HUES64 (cell line): Measurements from ENCODE around the gene MEG3.

Experiments
- H3K27ac ChIP-seq: 2 replicates; pipeline ENCODE4 v1.7.0; 2013; ENCODE audit warnings: low read depth, low read length, inconsistent platforms
- H3K27me3 ChIP-seq: 2 replicates; pipeline ENCODE4 v1.6.1; 2013; ENCODE audit warnings: mild to moderate bottlenecking, low read length; ENCODE audit not compliant: insufficient read depth
- H3K36me3 ChIP-seq: 2 replicates; pipeline ENCODE4 v1.6.1; 2013; ENCODE audit warnings: mild to moderate bottlenecking, low read length; ENCODE audit not compliant: insufficient read depth
- H3K4me1 ChIP-seq: 2 replicates; pipeline ENCODE4 v1.6.1; 2013; ENCODE audit warnings: mild to moderate bottlenecking, low read length, moderate library complexity; ENCODE audit not compliant: insufficient read depth
- H3K4me3 ChIP-seq: 2 replicates; pipeline ENCODE4 v1.5.1; 2013; ENCODE audit warnings: mild to moderate bottlenecking, low read length, moderate library complexity
- H3K9ac ChIP-seq: 2 replicates; pipeline ENCODE4 v1.6.1; 2013; ENCODE audit warnings: mild to moderate bottlenecking, low read depth, low read length
- H3K9me3 ChIP-seq: 2 replicates; pipeline ENCODE4 v1.6.1; 2013; ENCODE audit warnings: low read depth, low read length; ENCODE audit not compliant: insufficient read depth
- whole genome bisulfite sequencing: fragments of 150-250, 120-280 bp; methylation state at CpG from one replicate; pipeline ENCODE4 v1.1.7; 2013; ENCODE audit warnings: missing lambda C conversion rate; 5-methylcytosine and 5-hydroxymethylcytosine counted together

The MEG3 gene

DNA sequence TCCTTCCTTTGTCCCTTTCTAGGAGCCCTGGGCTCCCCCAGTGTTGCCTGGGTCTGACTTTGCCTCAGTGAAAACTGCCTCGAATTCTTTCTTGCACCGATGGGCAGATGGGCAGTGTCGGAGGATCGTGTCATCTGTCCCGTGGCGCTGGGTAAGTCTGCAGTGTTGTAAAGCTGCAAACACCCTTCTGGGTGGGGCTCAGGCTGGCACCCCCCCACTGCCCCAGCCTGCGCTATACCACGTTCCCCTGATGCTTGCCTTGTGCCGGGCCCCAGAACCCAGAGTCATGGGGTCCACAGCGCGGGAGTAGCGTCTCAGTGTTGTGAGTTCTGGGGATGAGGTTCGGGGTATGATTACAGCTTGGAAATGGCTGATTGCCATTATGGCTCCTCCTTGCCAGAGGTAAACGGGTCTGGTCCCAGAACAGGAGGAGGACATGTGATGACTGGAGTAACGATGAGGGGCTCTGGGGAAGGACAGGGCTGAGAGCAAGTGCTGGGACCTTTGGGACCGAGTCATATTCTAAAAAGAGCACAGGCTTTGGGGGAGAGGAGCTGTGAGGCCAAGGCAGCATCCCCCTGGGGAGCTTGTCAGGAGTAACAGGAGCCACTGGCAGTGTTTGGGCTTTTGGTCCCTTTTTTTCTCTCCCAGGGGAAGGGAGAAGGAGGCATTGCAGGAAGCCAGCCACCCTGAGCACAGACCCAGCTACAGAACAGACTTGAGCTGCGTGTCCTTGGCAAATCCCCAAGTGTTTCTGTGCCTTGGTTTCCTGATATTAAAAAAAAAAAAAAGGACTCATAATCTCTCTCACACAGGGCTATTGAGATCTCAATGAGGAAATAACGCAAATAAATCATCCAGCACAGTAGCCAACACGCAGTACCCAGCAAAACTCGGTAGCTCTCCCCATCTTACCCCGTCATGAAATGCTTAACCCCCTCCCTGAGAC, 73.3 kb downstream of the MEG3 start:
- Histone ChIP-seq H3K27me3 (peaks cover 23% of the 10 kb centered on the region), H3K27ac (no peak overlapping the region), H3K36me3 (no peaks in the 10 kb centered on the region), H3K4me3 (no peak overlapping the region), H3K9me3 (no peaks in the 10 kb centered on the region), H3K4me1 (peaks cover 21% of the 10 kb centered on the region), H3K9ac (no peak overlapping the region)
- WGBS: 79% methylated on average over 21 of the region's 21 CpGs

DNA sequence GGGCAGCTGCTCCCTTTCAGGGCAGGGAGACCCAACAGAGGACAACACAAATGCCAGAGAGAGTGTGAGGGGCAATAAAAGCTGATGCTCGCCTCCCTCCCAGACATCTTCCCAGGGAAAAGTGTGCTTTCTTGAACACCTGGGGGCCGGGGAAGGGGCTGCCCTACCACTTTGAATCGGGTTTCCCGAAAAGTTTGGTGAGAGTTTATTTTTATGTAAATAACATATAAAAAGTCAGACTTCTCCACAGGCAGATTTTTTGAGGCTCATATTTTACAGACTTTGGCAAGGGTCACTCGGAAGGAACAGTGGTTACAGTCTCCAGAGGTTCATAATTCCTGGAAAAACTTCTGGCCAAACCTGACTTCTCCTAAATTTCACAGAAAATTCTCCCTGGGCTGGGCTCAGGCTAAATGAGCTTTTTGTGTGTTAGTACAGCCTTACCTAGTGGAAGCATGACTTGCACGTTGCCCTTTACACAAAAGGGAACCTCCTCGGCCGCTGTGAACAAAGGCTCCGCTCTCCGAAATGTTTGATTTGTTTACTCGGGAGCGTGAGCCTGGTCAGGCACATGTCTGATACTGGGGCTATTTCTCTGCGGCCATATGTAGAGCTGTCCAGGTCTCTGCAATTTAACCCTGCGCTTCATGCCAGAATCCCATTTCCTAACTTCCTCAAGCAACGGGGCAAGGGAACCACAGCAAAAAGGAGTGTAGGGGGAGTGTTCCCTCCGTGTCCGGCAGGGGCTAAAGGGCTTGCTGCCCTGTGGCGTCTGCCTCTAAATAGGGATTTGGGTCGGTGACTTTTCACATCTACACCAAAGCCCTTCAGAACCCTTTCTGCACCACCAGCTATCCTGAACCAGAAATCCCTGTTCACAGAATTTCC, 74.2 kb downstream of the MEG3 start:
- Histone ChIP-seq H3K4me3 (peak overlapping the region; percentile 39), H3K27ac (no peak overlapping the region), H3K9me3 (no peaks in the 10 kb centered on the region), H3K9ac (peak overlapping the region; percentile 2; the same call in 1 of the 2 replicates), H3K27me3 (peaks cover 30% of the 10 kb centered on the region), H3K36me3 (no peaks in the 10 kb centered on the region), H3K4me1 (peaks cover 21% of the 10 kb centered on the region)
- 12% methylated on average over 18 of the region's 19 CpGs for WGBS

DNA sequence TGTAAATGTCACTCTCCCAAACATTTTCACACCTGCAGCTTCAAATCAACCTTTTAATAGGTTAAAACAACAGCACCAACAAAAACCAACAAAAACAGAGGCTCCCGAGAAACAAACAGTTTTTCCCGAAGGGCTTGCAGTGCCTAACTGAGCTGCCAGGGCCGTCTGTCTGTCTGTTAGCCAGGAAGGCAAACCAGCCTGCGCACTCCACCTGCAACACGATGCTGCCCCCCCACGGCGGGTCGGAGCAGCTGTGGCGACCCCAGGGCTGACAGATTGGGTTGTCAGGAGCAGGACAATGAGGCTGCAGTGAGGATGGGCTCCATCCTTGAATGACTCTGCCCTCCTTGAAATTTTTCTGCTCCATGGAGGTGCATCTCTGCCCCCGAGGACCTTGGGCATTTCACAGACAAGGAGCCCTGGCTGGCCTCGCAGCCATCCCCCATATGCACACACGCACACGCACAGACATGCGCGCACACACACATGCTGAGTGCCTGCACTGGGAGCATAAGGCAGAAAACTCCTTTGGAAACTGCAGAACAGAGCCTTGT, 75.0 kb downstream of the MEG3 start:
- Histone ChIP-seq H3K4me3 (peak overlapping the region; percentile 39), H3K27me3 (peaks cover 38% of the 10 kb centered on the region), H3K9me3 (no peaks in the 10 kb centered on the region), H3K4me1 (peaks cover 21% of the 10 kb centered on the region), H3K36me3 (no peaks in the 10 kb centered on the region), H3K9ac (no peak overlapping the region), H3K27ac (no peak overlapping the region)
- WGBS: 34% methylated on average over 15 of the region's 15 CpGs

DNA sequence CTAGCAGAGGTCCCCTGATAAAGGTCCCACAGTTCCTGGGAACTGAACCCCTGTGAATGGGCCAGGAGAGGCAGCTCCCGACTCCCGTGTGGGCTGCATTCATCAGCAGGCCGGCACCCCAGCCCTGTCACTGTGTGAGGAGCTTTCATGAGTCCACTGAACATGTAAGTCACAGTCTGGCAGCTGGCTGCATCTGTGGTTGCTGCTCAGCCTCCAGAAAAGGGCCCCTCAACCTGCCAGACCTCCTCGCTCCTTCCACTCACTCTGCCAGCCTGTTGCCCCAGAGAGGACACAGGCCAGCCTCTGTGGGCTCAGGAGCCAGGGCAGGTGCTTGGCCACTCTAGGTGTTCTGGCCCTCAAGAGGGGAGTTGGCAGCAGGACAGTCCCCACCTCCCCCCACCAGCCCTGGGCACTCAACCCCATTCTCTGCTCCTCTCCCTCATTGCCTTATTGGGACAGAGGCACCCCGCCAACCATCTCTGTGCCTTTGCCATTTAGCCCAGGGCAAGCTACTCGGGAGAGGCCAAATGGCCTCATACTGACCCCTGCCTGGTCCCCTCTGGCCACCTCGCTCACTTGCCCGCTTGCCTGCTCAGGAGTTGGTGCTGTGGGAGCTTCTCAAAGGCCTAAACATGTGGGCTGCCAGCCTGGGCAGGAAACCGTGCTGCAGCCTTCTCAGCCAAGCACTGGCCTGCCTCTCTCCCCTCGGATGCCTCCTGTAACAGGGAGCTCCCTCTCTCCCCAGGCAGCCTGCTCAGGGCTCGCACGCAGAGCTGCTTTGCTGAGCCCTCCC, 75.7 kb downstream of the MEG3 start:
- Histone ChIP-seq H3K27ac (no peak overlapping the region), H3K9me3 (no peaks in the 10 kb centered on the region), H3K4me3 (no peak overlapping the region), H3K9ac (no peak overlapping the region), H3K36me3 (no peaks in the 10 kb centered on the region), H3K4me1 (peaks cover 21% of the 10 kb centered on the region), H3K27me3 (peaks cover 43% of the 10 kb centered on the region)
- WGBS: 91% methylated on average over 12 of the region's 12 CpGs

DNA sequence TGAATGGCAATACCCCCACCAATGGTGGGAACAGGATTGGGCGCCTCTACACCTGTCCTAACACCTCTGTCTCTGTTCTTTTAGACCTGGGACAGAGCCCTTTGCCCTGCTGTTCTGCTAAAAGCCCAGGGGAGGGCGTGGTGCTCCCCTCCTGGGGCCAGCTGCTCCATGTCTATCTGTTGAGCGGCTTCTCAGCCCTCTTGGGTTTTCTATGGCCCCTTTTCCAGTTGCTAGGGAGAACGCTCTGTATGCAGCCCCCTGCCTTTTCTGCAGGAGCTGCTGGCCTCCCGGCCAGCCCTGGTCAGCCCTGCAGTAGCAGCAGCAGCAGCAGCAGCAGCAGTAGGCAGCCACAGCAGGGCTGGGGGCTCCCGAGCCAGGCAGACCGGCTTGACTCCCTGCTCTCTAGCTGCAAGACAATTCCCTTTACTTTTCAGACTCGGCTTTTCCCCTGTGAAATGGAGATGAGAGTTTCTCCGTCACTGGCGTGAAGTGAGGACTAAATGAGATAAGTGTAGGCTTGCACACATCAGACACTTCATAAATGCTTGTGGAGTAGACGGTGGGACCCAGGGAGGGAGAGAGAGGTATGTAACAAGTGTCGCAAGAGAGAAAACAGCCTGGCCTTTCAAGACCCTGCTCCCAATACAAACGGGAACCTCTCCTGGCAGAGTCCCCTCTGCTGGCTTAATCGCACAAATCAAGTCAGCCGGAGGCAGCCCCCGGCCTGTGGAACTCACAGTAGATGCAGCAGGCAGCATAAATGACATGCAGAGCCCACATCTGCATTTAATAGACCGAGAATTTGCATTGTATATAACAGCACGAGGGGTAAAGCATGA, 76.6 kb downstream of the MEG3 start:
- H3K27me3 ChIP-seq: peaks cover 43% of the 10 kb centered on the region
- H3K9ac ChIP-seq: no peak overlapping the region
- peaks cover 21% of the 10 kb centered on the region for H3K4me1 ChIP-seq
- H3K36me3 ChIP-seq: no peaks in the 10 kb centered on the region
- no peaks in the 10 kb centered on the region for H3K9me3 ChIP-seq
- H3K4me3 ChIP-seq: peak overlapping the region; percentile 13; the same call in 1 of the 2 replicates
- 34% methylated on average over 18 of the region's 18 CpGs for WGBS
- no peak overlapping the region for H3K27ac ChIP-seq

DNA sequence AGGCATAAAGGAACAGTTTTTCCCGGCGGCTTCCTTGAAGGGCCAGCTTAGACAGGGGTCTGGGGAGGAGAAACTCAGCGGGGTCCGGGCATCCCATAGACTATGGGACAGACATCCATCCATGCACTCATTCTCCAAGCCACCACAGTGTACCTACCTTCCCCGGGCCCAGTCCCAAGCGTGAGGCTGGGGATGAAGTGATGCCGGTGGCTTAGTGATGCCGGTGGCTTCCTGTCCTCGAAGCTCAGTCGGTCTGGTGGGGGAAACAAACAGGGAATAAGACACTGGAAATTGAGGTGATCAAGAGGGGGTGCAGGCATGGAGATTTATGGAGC, 77.2 kb downstream of the MEG3 start:
- Histone ChIP-seq H3K9me3 (no peaks in the 10 kb centered on the region), H3K36me3 (no peaks in the 10 kb centered on the region), H3K4me3 (no peak overlapping the region), H3K4me1 (peaks cover 21% of the 10 kb centered on the region), H3K27ac (no peak overlapping the region), H3K9ac (no peak overlapping the region), H3K27me3 (peaks cover 43% of the 10 kb centered on the region)
- WGBS: 76% methylated on average over 7 of the region's 10 CpGs

DNA sequence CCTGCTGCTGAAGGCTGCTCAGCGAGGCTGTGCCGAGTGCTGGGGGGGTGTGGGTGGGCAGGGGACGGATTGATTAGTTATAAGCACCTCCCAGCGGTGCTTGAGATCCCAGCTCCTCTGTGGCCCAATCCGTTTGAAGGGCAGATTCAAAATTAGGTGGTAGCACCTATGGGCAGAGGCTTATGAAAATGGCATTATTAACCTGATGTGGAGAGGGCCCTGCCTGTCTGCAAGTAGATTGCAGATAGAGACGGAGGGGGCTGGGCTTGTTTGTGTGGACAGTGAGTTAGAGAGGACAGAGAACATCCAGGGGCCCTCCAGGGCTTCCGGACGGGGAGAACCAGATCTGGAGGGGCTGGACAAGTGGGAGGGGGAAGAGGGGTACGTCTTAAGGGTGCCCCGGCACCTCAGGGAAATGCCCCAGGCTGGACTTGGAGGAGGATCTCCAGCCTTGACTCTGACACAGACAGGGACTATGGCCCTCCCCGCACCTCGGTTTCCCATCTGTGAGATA, 77.8 kb downstream of the MEG3 start, which contains the start of gene RTL1:
TSS of gene RTL1 (minus strand) at position 51 of the 514 bp plus-strand sequence. CDS start 18,934 bp downstream, outside the sequence.
- Histone ChIP-seq H3K36me3 (no peaks in the 10 kb centered on the region), H3K9me3 (no peaks in the 10 kb centered on the region), H3K9ac (no peak within 1 kb of the TSS), H3K27me3 (peaks cover 43% of the 10 kb centered on the region), H3K27ac (no peak within 1 kb of the TSS), H3K4me1 (peaks cover 18% of the 10 kb centered on the region), H3K4me3 (peak within 1 kb of the TSS; percentile 50)
- 71% methylated on average over 11 of the region's 12 CpGs for WGBS

DNA sequence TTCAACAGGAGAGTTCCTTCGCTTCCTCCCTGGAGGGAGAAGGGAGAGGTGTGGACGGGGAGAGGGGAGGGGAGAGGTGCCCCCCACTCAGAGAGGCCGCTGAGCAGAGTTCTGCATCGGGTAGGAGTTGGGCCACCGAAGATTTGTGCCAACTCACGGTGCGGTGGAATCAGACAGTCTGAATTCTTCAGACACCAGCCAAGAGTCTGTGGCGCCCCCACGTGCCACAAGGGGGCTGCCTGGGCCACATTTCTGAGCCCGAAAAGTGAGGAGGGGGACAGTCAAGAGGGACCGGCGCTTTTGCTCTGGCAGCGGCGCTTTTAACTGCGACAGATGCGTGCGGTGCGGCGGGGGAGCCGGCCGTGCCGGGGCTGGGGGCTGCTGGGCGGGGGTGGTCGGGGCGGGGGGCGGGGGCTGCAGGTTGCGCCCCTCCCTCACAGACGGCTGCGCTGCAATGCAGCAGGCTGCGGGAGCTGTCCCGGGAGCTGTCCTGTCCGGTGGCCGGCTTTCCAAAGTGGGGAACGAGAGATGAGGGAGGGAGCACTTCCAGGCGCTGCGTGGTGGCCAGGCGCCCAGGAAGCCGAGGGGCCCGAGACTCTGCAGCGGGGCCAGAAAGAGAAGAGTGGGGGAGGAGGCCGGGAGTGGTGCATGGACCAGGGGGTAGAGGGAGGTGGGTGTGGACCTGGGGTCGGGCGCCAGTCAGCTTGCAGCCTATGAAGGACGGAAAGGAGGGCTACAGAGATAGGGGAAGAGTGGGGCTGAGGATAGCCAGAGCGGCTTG, 78.6 kb downstream of the MEG3 start:
- Histone ChIP-seq H3K9me3 (no peaks in the 10 kb centered on the region), H3K4me3 (peak overlapping the region; percentile 50), H3K9ac (no peak overlapping the region), H3K36me3 (no peaks in the 10 kb centered on the region), H3K4me1 (peaks cover 12% of the 10 kb centered on the region; the same call in 1 of the 2 replicates), H3K27me3 (peaks cover 41% of the 10 kb centered on the region), H3K27ac (no peak overlapping the region)
- 4% methylated on average over 41 of the region's 45 CpGs for WGBS

DNA sequence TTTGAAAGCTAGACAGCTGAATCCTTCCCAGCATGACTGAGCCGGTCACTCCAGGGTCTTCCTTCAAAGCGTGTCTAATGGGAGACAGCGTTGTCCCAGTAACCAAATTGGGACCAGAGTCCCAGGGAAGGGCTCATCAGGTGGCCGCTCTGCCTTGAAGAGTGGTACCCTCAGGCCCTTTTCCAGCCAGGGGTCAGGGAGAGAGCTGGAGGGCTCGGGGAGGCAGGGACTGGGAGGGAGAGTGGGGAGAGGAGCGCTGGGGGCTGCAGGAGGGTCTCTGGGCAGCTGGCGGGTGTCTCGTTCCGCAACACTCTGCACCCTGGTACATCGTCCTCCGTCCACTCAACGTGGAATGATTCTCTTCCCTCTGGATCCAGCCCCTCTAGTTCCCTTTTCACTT, 79.2 kb downstream of the MEG3 start:
- Histone ChIP-seq H3K27me3 (peaks cover 38% of the 10 kb centered on the region), H3K9me3 (no peaks in the 10 kb centered on the region), H3K27ac (no peak overlapping the region), H3K9ac (no peak overlapping the region), H3K4me1 (peaks cover 6% of the 10 kb centered on the region; the same call in 1 of the 2 replicates), H3K36me3 (no peaks in the 10 kb centered on the region), H3K4me3 (peak overlapping the region; percentile 50)
- 65% methylated on average over 12 of the region's 12 CpGs for WGBS
